Mammary epithelial cell (primary cell): ENCODE measurements around the gene ATP6V0A4.

ENCODE experiments used
- CTCF ChIP-seq, 2 donors: IDR thresholded peaks in 1 of 2; conservative IDR thresholded peaks in 1 of 2; 2 replicates each; pipeline ENCODE4 v1.5.1; 2011 to 2012; ENCODE audit warnings: inconsistent platforms in 2 of 2, low read length in 2 of 2, mild to moderate bottlenecking in 2 of 2, control low read depth in 1 of 2, low read depth in 1 of 2; ENCODE audit not compliant: insufficient read depth in 1 of 2; ENCODE audit errors: extremely low read depth in 1 of 2
- EZH2 ChIP-seq: IDR thresholded peaks from 2 replicates; pipeline ENCODE4 v1.6.1; 2012; ENCODE audit warnings: low read length, inconsistent platforms, borderline replicate concordance

GRCh38 chr7:138750473-138750872 lies 47.5 kb downstream of the ATP6V0A4 start:
- no peak for TF ChIP-seq CTCF (conservative IDR thresholded peaks at IDR 0.05 in 1 of 2, IDR thresholded peaks at IDR 0.05 in 1 of 2; ENCODE audit: extremely low read depth in 1 of 2, insufficient read depth in 1 of 2, low read depth in 1 of 2, low read length in 2 of 2)
- no peak for TF ChIP-seq EZH2
